SK-N-SH (cell line): ENCODE results near the gene CNTNAP5. TPM values are rescaled to one million over a fixed set of nuclear protein-coding genes. Genes with fewer than 3 reads are reported as not detected.

Experiments used
- CTCF ChIA-PET: fragments of 300-600, 350-600 bp; formaldehyde crosslinking; extraction: SDS; loops from one replicate; lab custom pipeline; 2021; lab: Yijun Ruan, JAX
- POLR2A ChIA-PET: fragments of 350-600 bp; sonication (Branson Sonifier 250); formaldehyde crosslinking; extraction: SDS; loops from one replicate; lab custom pipeline; 2020; ENCODE audit warnings: antibody characterized with exemption, inconsistent platforms; lab: Yijun Ruan, JAX
- DNase-seq: peaks from one replicate; pipeline ENCODE4 v3.0.0; 2012
- H2AFZ ChIP-seq: fragments of 200-600 bp; sonication (generic); 2 replicates; pipeline ENCODE4 v1.8.1; 2016; ENCODE audit warnings: antibody characterized with exemption, mild to moderate bottlenecking, low read depth
- H3F3A ChIP-seq: fragments of 200-600 bp; sonication (generic); replicated peaks from 2 replicates; pipeline ENCODE3; 2016; ENCODE audit warnings: antibody characterized with exemption, mild to moderate bottlenecking; ENCODE audit not compliant: insufficient read depth
- H3K27ac ChIP-seq, 2 experiments: fragments of 200-500 bp in 1 of 2; fragments of 200-600 bp in 1 of 2; sonication (Bioruptor generic) in 1 of 2; sonication (generic), shearing (Covaris generic) in 1 of 2; 2 replicates each; pipeline versions ENCODE4 v1.5.1 to v1.6.1; 2014 to 2016; ENCODE audit warnings: low read depth in 2 of 2, inconsistent platforms in 1 of 2, low read length in 1 of 2, mild to moderate bottlenecking in 1 of 2, mixed read lengths in 1 of 2
- H3K27me3 ChIP-seq: fragments of 200-600 bp; sonication (generic), shearing (Covaris generic); 2 replicates; pipeline ENCODE4 v1.6.1; 2016; ENCODE audit warnings: mixed run types; ENCODE audit not compliant: insufficient read depth
- H3K36me3 ChIP-seq, 2 experiments: fragments of 200-500 bp in 1 of 2; fragments of 200-600 bp in 1 of 2; sonication (Bioruptor generic) in 1 of 2; sonication (generic) in 1 of 2; replicated peaks in 1 of 2; 2 replicates each; pipeline versions ENCODE3 to v1.5.1; 2014 to 2016; ENCODE audit warnings: low read length in 1 of 2, mild to moderate bottlenecking in 1 of 2; ENCODE audit not compliant: insufficient read depth in 2 of 2, control insufficient read depth in 1 of 2
- H3K4me1 ChIP-seq, 2 experiments: fragments of 200-500 bp in 1 of 2; fragments of 200-600 bp in 1 of 2; sonication (Bioruptor generic) in 1 of 2; sonication (generic), shearing (Covaris generic) in 1 of 2; 2 replicates each; pipeline versions ENCODE4 v1.5.1 to v1.6.1; 2014 to 2016; ENCODE audit warnings: low read depth in 1 of 2, low read length in 1 of 2, mixed run types in 1 of 2; ENCODE audit not compliant: insufficient read depth in 2 of 2, control insufficient read depth in 1 of 2
- H3K4me2 ChIP-seq: fragments of 200-600 bp; sonication (generic), shearing (Covaris generic); 2 replicates; pipeline ENCODE4 v1.6.1; 2017; ENCODE audit warnings: mixed run types
- H3K4me3 ChIP-seq, 2 experiments: fragments of 200-500 bp in 1 of 2; fragments of 200-600 bp in 1 of 2; sonication (Bioruptor generic) in 1 of 2; sonication (generic), shearing (Covaris generic) in 1 of 2; 2 replicates each; pipeline versions ENCODE4 v1.5.1 to v1.8.1; 2014 to 2016; ENCODE audit warnings: low read depth in 2 of 2, inconsistent platforms in 1 of 2, low read length in 1 of 2, mild to moderate bottlenecking in 1 of 2, mixed read lengths in 1 of 2, moderate library complexity in 1 of 2
- H3K79me2 ChIP-seq: fragments of 200-600 bp; sonication (generic); 2 replicates; pipeline ENCODE4 v1.8.1; 2017; ENCODE audit warnings: mild to moderate bottlenecking; ENCODE audit not compliant: insufficient read depth
- H3K9ac ChIP-seq: fragments of 200-600 bp; sonication (generic); 2 replicates; pipeline ENCODE4 v1.6.1; 2017; ENCODE audit warnings: mixed run types
- H3K9me2 ChIP-seq: fragments of 200-600 bp; sonication (generic); 2 replicates; pipeline ENCODE4 v1.6.1; 2017; ENCODE audit warnings: mixed run types
- H3K9me3 ChIP-seq: fragments of 200-600 bp; sonication (generic); 2 replicates; pipeline ENCODE4 v1.6.1; 2017; ENCODE audit warnings: mixed run types, mild to moderate bottlenecking, moderate library complexity
- H4K20me1 ChIP-seq: fragments of 200-600 bp; sonication (generic); 2 replicates; pipeline ENCODE4 v1.6.1; 2017; ENCODE audit warnings: mild to moderate bottlenecking, mixed run types; ENCODE audit not compliant: insufficient read depth
- ELF1 ChIP-seq: IDR thresholded peaks from 2 replicates; pipeline ENCODE4 v1.4.0; 2012
- EP300 ChIP-seq, 2 experiments: IDR thresholded peaks; 2 replicates each; pipeline versions ENCODE4 v1.4.0 to v1.6.1; 2012; ENCODE audit warnings: borderline replicate concordance in 1 of 2, low read depth in 1 of 2, low read length in 1 of 2
- FOSL2 ChIP-seq: IDR thresholded peaks from 2 replicates; pipeline ENCODE4 v1.4.0; 2012; ENCODE audit warnings: low read depth, mild to moderate bottlenecking, moderate library complexity, borderline replicate concordance
- GABPA ChIP-seq: IDR thresholded peaks from 2 replicates; pipeline ENCODE4 v1.4.0; 2012; ENCODE audit warnings: low read depth, mild to moderate bottlenecking
- GATA2 ChIP-seq: sonication (generic); formaldehyde crosslinking; IDR thresholded peaks from 2 replicates; pipeline ENCODE4 v1.5.0; 2020; ENCODE audit warnings: mild to moderate bottlenecking, missing genetic modification reagents
- JUND ChIP-seq: IDR thresholded peaks from 2 replicates; pipeline ENCODE4 v1.4.0; 2012
- NFIC ChIP-seq: IDR thresholded peaks from 2 replicates; pipeline ENCODE4 v1.4.0; 2012; ENCODE audit warnings: borderline replicate concordance
- NRF1 ChIP-seq: IDR thresholded peaks from 2 replicates; pipeline ENCODE4 v1.6.1; 2012; ENCODE audit warnings: low read depth, mild to moderate bottlenecking, low read length
- POLR2AphosphoS5 ChIP-seq: IDR thresholded peaks from 2 replicates; pipeline ENCODE4 v1.6.1; 2012; ENCODE audit warnings: low read depth, low read length
- RAD21 ChIP-seq: IDR thresholded peaks from 2 replicates; pipeline ENCODE4 v1.6.1; 2012; ENCODE audit warnings: mild to moderate bottlenecking, low read length
- RFX5 ChIP-seq: IDR thresholded peaks from 2 replicates; pipeline ENCODE4 v1.6.1; 2012; ENCODE audit warnings: mild to moderate bottlenecking, improper control_type of control experiment, low read length
- SIN3A ChIP-seq: IDR thresholded peaks from 2 replicates; pipeline ENCODE4 v1.6.1; 2012; ENCODE audit warnings: low read depth, mild to moderate bottlenecking, low read length, moderate library complexity, borderline replicate concordance
- TAF1 ChIP-seq: IDR thresholded peaks from 2 replicates; pipeline ENCODE4 v1.6.1; 2012; ENCODE audit warnings: low read depth, mild to moderate bottlenecking, low read length, moderate library complexity, borderline replicate concordance
- TEAD4 ChIP-seq: IDR thresholded peaks from 2 replicates; pipeline ENCODE4 v1.4.0; 2012; ENCODE audit warnings: mild to moderate bottlenecking, borderline replicate concordance; ENCODE audit not compliant: insufficient read depth
- USF1 ChIP-seq: IDR thresholded peaks from 2 replicates; pipeline ENCODE4 v1.4.0; 2012; ENCODE audit warnings: low read depth, borderline replicate concordance
- ZBTB33 ChIP-seq: IDR thresholded peaks from 2 replicates; pipeline ENCODE4 v1.4.0; 2012; ENCODE audit warnings: low read depth, borderline replicate concordance
- WGBS: methylation state at CpG from one replicate; pipeline ENCODE4 v1.1.6; 2017; ENCODE audit warnings: low lambda C conversion rate; 5-methylcytosine and 5-hydroxymethylcytosine counted together
- polyA plus RNA-seq, 3 experiments: library from polyadenylated mRNA; depleted of rRNA; stranded (reverse); fragments of >200 nt; gene quantifications; 2 replicates each; pipeline ENCODE4 v1.2.3, GENCODE V29; 2012
- TF ChIP-seq, protein P1 (sequence below): fragments of 150-350 bp; IDR thresholded peaks from 2 replicates; pipeline ENCODE4 v1.6.1; 2017; ENCODE audit warnings: antibody characterized with exemption, low read length, low read depth, borderline replicate concordance
- TF ChIP-seq, protein P2 (sequence below): fragments of 150-350 bp; IDR thresholded peaks from 2 replicates; pipeline ENCODE4 v1.6.1; 2016; ENCODE audit warnings: mild to moderate bottlenecking, low read depth, low read length
- TF ChIP-seq, protein P3 (sequence below): IDR thresholded peaks from 2 replicates; pipeline ENCODE4 v1.6.1; 2012; ENCODE audit warnings: mild to moderate bottlenecking, low read depth, low read length, moderate library complexity

CNTNAP5 gene
- polyA plus RNA-seq, 1 of the 3 experiments (the other 2 are of a cell fraction), result 0.08 TPM

GRCh38 chr2:124039762-124040291 lies 14.7 kb downstream of the CNTNAP5 start:
- Histone ChIP-seq H3K4me1 (no peaks in the 10 kb centered on the region; a peak in 1 of 4 replicates), H3F3A (no peaks in the 10 kb centered on the region), H3K9me3 (no peaks in the 10 kb centered on the region; the same call in 1 of the 2 replicates), H3K4me3 (no peak overlapping the region), H4K20me1 (no peaks in the 10 kb centered on the region), H2AFZ (no peak overlapping the region), H3K9ac (no peak overlapping the region), H3K27me3 (no peaks in the 10 kb centered on the region), H3K9me2 (0 out of 2 replicates have a peak, but pooled peaks cover 3% of the 10 kb centered on the region), H3K4me2 (no peak overlapping the region), H3K27ac (no peak overlapping the region), H3K79me2 (no peaks in the 10 kb centered on the region), H3K36me3 (no peaks in the 10 kb centered on the region)
- TF ChIP-seq USF1, result no peak
- TF ChIP-seq GATA2 (CRISPR knock-in tag), result no peak
- no peak for TF ChIP-seq TAF1
- TF ChIP-seq GABPA, result no peak
- TF ChIP-seq, protein P1, sequence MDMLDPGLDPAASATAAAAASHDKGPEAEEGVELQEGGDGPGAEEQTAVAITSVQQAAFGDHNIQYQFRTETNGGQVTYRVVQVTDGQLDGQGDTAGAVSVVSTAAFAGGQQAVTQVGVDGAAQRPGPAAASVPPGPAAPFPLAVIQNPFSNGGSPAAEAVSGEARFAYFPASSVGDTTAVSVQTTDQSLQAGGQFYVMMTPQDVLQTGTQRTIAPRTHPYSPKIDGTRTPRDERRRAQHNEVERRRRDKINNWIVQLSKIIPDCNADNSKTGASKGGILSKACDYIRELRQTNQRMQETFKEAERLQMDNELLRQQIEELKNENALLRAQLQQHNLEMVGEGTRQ, result no peak
- TF ChIP-seq, protein P2, sequence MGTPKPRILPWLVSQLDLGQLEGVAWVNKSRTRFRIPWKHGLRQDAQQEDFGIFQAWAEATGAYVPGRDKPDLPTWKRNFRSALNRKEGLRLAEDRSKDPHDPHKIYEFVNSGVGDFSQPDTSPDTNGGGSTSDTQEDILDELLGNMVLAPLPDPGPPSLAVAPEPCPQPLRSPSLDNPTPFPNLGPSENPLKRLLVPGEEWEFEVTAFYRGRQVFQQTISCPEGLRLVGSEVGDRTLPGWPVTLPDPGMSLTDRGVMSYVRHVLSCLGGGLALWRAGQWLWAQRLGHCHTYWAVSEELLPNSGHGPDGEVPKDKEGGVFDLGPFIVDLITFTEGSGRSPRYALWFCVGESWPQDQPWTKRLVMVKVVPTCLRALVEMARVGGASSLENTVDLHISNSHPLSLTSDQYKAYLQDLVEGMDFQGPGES, result no peak
- no peak for TF ChIP-seq SIN3A
- no peak for TF ChIP-seq TEAD4
- TF ChIP-seq ELF1, result no peak
- no peak for TF ChIP-seq JUND
- TF ChIP-seq RFX5, result no peak
- no peak for TF ChIP-seq NRF1
- no peak for TF ChIP-seq POLR2AphosphoS5
- no peak for TF ChIP-seq ZBTB33
- TF ChIP-seq, protein P3, sequence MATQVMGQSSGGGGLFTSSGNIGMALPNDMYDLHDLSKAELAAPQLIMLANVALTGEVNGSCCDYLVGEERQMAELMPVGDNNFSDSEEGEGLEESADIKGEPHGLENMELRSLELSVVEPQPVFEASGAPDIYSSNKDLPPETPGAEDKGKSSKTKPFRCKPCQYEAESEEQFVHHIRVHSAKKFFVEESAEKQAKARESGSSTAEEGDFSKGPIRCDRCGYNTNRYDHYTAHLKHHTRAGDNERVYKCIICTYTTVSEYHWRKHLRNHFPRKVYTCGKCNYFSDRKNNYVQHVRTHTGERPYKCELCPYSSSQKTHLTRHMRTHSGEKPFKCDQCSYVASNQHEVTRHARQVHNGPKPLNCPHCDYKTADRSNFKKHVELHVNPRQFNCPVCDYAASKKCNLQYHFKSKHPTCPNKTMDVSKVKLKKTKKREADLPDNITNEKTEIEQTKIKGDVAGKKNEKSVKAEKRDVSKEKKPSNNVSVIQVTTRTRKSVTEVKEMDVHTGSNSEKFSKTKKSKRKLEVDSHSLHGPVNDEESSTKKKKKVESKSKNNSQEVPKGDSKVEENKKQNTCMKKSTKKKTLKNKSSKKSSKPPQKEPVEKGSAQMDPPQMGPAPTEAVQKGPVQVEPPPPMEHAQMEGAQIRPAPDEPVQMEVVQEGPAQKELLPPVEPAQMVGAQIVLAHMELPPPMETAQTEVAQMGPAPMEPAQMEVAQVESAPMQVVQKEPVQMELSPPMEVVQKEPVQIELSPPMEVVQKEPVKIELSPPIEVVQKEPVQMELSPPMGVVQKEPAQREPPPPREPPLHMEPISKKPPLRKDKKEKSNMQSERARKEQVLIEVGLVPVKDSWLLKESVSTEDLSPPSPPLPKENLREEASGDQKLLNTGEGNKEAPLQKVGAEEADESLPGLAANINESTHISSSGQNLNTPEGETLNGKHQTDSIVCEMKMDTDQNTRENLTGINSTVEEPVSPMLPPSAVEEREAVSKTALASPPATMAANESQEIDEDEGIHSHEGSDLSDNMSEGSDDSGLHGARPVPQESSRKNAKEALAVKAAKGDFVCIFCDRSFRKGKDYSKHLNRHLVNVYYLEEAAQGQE, result no peak
- TF ChIP-seq RAD21, result no peak
- TF ChIP-seq NFIC, result no peak
- no peak for TF ChIP-seq FOSL2
- TF ChIP-seq EP300 (IDR thresholded peaks at IDR 0.05; ENCODE audit: borderline replicate concordance in 1 of 2, low read depth in 1 of 2, low read length in 1 of 2), result no peak
- WGBS, result 29% methylated on average over 4 of the region's 4 CpGs
- DNase-seq, result no peak
- ChIA-PET POLR2A (no interaction called here), CTCF (no interaction called here)
